Measurements from ENCODE around the gene ZSCAN20. TPM values are rescaled to one million over a fixed set of nuclear protein-coding genes. Genes with fewer than 3 reads are reported as not detected.
A peak's percentile ranks its signal among the peaks of the same experiment; 100 is the strongest.

Gene ZSCAN20
- total RNA-seq, 4 donors from 2014 or later = 2.4 to 16.0 (median 5.2) TPM

DNA sequence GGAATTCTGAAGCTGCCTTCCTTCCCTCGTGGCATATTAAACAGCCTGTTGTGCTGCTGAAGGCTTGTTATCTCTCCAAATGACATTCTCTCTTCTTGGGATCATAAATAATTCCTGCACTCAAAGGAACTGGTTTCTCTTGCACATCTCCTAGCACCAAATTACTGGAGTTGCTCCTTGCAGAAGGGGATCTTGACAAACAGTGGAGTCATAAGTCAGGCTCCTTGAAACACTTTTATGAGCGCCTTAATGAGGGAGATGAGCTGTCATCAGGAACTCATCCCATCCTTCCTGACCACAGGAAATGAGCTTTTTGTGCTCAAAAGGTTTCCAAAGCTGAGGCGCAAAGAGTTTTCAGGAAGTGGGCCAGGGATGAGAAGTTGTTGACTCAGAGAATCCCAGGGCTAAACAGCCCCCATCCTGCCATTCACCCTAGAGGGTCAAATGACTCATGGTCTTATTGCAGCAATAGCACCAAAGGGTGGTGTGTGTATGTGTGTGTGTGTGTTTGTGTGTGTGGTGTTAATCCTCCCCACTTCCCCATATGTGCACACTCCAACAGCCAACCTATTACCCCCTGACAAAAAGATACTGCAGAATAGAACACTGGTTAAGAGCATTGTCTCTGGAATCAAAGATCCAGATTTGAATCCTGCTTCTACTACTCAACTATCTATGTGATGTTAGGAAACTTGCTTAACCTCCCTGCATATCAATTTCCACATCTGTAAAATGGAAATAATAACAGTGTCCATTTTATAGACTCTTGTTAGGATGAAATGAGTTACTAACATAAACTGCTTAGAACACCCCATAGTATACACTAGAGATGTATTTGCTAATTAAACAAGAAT, 38.7 kb upstream of the ZSCAN20 start:
- TF ChIP-seq, protein P1, sequence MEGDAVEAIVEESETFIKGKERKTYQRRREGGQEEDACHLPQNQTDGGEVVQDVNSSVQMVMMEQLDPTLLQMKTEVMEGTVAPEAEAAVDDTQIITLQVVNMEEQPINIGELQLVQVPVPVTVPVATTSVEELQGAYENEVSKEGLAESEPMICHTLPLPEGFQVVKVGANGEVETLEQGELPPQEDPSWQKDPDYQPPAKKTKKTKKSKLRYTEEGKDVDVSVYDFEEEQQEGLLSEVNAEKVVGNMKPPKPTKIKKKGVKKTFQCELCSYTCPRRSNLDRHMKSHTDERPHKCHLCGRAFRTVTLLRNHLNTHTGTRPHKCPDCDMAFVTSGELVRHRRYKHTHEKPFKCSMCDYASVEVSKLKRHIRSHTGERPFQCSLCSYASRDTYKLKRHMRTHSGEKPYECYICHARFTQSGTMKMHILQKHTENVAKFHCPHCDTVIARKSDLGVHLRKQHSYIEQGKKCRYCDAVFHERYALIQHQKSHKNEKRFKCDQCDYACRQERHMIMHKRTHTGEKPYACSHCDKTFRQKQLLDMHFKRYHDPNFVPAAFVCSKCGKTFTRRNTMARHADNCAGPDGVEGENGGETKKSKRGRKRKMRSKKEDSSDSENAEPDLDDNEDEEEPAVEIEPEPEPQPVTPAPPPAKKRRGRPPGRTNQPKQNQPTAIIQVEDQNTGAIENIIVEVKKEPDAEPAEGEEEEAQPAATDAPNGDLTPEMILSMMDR (IDR thresholded peaks at IDR 0.05) = peak in 1 of 4 experiments; percentile 18
- TF ChIP-seq POLR2A (IDR thresholded peaks at IDR 0.05) = no peak
- H3K4me1 ChIP-seq = peaks cover 5 to 12% of the 10 kb centered on the region in 2 donors
- H3K27ac ChIP-seq = peak overlapping the region; percentile 77 to 87
- no peaks in the 10 kb centered on the region for H3K9me3 ChIP-seq
- H3K27me3 ChIP-seq = no peaks in the 10 kb centered on the region
- no peaks in the 10 kb centered on the region for H3K36me3 ChIP-seq
- peak; percentile 85 to 97 for DNase-seq
- intact Hi-C loops (cut with DNase I; ENCODE audit: low total_unique reads) = no loop called here
- H3K4me3 ChIP-seq = no peak overlapping the region

DNA sequence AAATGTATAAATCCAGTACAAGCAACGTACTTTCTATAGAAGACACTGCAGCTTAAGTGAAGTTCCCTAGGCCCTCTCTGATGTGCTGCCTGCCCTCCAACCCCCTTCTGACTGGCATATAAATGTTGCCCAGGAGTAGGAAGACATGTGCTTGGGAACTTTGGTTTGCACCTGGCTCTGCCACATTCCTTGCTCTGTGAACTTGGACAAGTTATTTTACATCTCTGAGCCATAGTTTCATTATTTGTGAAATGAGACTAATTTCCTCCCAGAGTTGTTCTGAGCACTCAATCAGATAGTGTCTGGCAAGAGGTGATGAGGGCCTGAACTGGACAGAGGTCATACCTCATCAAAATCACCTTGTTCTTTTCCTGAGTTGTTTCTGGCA, 38.1 kb upstream of the ZSCAN20 start:
- Histone ChIP-seq H3K27ac (peak overlapping the region; percentile 62 to 87), H3K4me1 (peaks cover 5 to 10% of the 10 kb centered on the region in 2 donors), H3K36me3 (no peaks in the 10 kb centered on the region), H3K27me3 (no peaks in the 10 kb centered on the region), H3K4me3 (no peak overlapping the region), H3K9me3 (no peaks in the 10 kb centered on the region)
- DNase-seq = no peak
- intact Hi-C loops (cut with DNase I; ENCODE audit: low total_unique reads) = no loop called here
- TF ChIP-seq, protein P1 (IDR thresholded peaks at IDR 0.05) = no peak
- no peak for TF ChIP-seq POLR2A (IDR thresholded peaks at IDR 0.05)

DNA sequence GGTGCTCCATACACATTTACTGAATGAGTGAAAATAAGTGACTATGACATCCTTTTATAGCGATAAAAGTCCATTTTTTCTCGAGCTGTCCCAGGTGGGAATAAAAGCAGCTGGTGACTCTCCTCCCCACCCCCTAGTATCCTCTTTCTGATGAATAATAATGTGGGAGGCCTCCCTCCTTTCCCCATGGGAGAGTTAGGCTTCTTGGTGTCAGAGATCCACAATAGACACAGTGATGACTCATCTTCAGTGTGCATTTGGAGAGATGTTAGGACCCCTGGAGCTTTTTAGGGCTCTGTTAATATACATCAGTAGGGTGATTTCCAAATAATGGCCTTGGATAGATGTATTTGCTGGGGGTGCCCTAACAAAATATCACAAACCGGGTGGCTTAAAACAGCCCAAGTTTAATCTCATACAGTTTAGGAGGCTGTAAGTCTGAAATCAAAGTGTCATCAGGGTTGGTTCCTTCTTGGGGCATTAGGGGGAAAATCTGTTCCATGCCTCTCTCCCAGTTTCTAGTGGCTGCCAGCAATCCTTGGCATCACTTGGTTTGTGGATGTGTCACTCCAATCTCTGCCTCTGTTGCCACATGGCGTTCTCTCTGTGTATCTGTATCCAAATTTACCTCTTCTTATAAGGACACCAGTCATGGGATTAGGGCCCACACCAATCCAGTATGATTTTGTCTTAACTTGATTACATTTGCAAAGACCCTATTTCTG, 37.2 kb upstream of the ZSCAN20 start:
- H3K27me3 ChIP-seq = no peaks in the 10 kb centered on the region
- no peak for TF ChIP-seq POLR2A (IDR thresholded peaks at IDR 0.05)
- TF ChIP-seq, protein P1 (IDR thresholded peaks at IDR 0.05) = no peak
- DNase-seq = no peak
- H3K4me3 ChIP-seq = no peak overlapping the region
- peaks cover 1 to 5% of the 10 kb centered on the region in 2 donors for H3K4me1 ChIP-seq
- peak overlapping the region; percentile 62 to 87 for H3K27ac ChIP-seq
- intact Hi-C loops (cut with DNase I; ENCODE audit: low total_unique reads) = no loop called here
- H3K36me3 ChIP-seq = no peaks in the 10 kb centered on the region
- no peaks in the 10 kb centered on the region for H3K9me3 ChIP-seq

DNA sequence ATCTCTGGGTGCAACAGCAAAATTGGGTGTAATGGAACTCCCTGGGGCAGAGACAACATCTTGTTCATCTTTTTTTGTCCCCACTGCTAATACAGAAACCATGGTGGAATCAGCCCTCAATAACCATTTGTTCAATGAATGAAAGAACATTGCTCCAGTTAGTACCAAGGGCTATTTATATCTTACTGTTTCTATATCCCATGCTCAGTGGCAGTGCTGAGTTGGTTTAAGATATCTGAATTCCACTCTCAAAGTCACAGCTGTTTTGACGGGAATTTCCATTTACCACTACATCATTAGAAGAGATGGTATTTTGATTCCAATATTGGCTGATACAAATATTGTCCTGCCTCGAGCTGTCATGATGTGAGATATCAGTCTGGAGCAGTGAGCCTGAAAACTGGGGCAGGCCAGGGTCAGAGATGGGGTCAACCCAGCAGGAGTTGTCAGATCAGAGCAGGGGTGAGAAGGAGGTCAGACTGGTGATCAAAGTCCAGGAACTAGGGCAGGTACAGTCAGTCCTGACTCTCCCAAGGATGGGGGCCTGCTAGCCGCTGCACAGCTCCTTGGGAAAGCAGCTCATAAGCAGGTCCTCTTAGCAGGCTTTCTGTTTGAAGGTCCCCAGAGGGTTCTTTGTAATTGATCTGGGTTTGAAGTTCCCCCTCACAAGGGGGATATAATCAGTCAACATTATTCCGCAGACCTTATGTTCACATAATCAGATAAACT, 35.7 kb upstream of the ZSCAN20 start:
- H3K36me3 ChIP-seq = no peaks in the 10 kb centered on the region
- TF ChIP-seq, protein P1 (IDR thresholded peaks at IDR 0.05) = no peak
- TF ChIP-seq POLR2A (IDR thresholded peaks at IDR 0.05) = no peak
- no peaks in the 10 kb centered on the region for H3K27me3 ChIP-seq
- intact Hi-C loops (cut with DNase I; ENCODE audit: low total_unique reads) = no loop called here
- H3K4me3 ChIP-seq = no peak overlapping the region
- H3K27ac ChIP-seq = no peak overlapping the region
- H3K4me1 ChIP-seq = peaks cover 0 to 5% of the 10 kb centered on the region in 2 donors
- no peak for DNase-seq
- no peaks in the 10 kb centered on the region for H3K9me3 ChIP-seq

All from uterus (tissue), 4 donors.